Measurements from ENCODE around the gene SMAD3.

The SMAD3 gene

GRCh38 chr15:67156426-67156825 lies 91.0 kb downstream of the SMAD3 start:
- no peak for TF ChIP-seq CTCF (IDR thresholded peaks at IDR 0.05; ENCODE audit: insufficient read depth, low read length, poor library complexity, severe bottlenecking)
- no peaks in the 10 kb centered on the region; the same call in 1 of the 2 replicates for H3K36me3 ChIP-seq (ENCODE audit: control insufficient read depth, insufficient read depth, low read length)
- H3K27me3 ChIP-seq (replicated peaks; ENCODE audit: control insufficient read depth, insufficient read depth, low read length): no peaks in the 10 kb centered on the region
- H3K4me3 ChIP-seq (replicated peaks; ENCODE audit: low read depth, low read length): no peak overlapping the region
- no peak for DNase-seq (ENCODE audit: extremely low read depth, insufficient read length)

- Histone ChIP-seq H3K4me3 (replicated peaks; ENCODE audit: low read depth, low read length) (no peak overlapping the region), H3K36me3 (ENCODE audit: control insufficient read depth, insufficient read depth, low read length) (no peaks in the 10 kb centered on the region; the same call in 1 of the 2 replicates), H3K27me3 (replicated peaks; ENCODE audit: control insufficient read depth, insufficient read depth, low read length) (no peaks in the 10 kb centered on the region)
- TF ChIP-seq CTCF (IDR thresholded peaks at IDR 0.05; ENCODE audit: insufficient read depth, low read length, poor library complexity, severe bottlenecking): no peak
- no peak for DNase-seq (ENCODE audit: extremely low read depth, insufficient read length)
Measured at GRCh38 chr15:67156834-67157233, 91.4 kb downstream of the SMAD3 start.

GRCh38 chr15:67157521-67158252 lies 92.3 kb downstream of the SMAD3 start:
- TF ChIP-seq CTCF (IDR thresholded peaks at IDR 0.05; ENCODE audit: insufficient read depth, low read length, poor library complexity, severe bottlenecking): no peak
- no peaks in the 10 kb centered on the region for H3K27me3 ChIP-seq (replicated peaks; ENCODE audit: control insufficient read depth, insufficient read depth, low read length)
- no peak overlapping the region for H3K4me3 ChIP-seq (replicated peaks; ENCODE audit: low read depth, low read length)
- H3K36me3 ChIP-seq (ENCODE audit: control insufficient read depth, insufficient read depth, low read length): no peaks in the 10 kb centered on the region; the same call in 1 of the 2 replicates
- no peak for DNase-seq (ENCODE audit: extremely low read depth, insufficient read length)

- Histone ChIP-seq H3K36me3 (ENCODE audit: control insufficient read depth, insufficient read depth, low read length) (no peaks in the 10 kb centered on the region; the same call in 1 of the 2 replicates), H3K27me3 (replicated peaks; ENCODE audit: control insufficient read depth, insufficient read depth, low read length) (no peaks in the 10 kb centered on the region), H3K4me3 (replicated peaks; ENCODE audit: low read depth, low read length) (no peak overlapping the region)
- no peak for TF ChIP-seq CTCF (IDR thresholded peaks at IDR 0.05; ENCODE audit: insufficient read depth, low read length, poor library complexity, severe bottlenecking)
- no peak for DNase-seq (ENCODE audit: extremely low read depth, insufficient read length)
Measured at GRCh38 chr15:67158367-67158766, 93.0 kb downstream of the SMAD3 start.

- TF ChIP-seq CTCF (IDR thresholded peaks at IDR 0.05; ENCODE audit: insufficient read depth, low read length, poor library complexity, severe bottlenecking): no peak
- no peaks in the 10 kb centered on the region for H3K27me3 ChIP-seq (replicated peaks; ENCODE audit: control insufficient read depth, insufficient read depth, low read length)
- peaks cover 9% of the 10 kb centered on the region for H3K36me3 ChIP-seq (ENCODE audit: control insufficient read depth, insufficient read depth, low read length)
- no peak overlapping the region for H3K4me3 ChIP-seq (replicated peaks; ENCODE audit: low read depth, low read length)
- DNase-seq (ENCODE audit: extremely low read depth, insufficient read length): no peak
Measured at GRCh38 chr15:67161412-67161811, 96.0 kb downstream of the SMAD3 start.

All from GM06990 (cell line).